Memory B cell (primary cell): ENCODE measurements around the gene GRIN2C.
A peak's percentile ranks its signal among the peaks of the same experiment; 100 is the strongest.
"Not testable (repeated sequence)": the region's sequence is repeated elsewhere in the genome, so short reads cannot be mapped to it uniquely, and the experiment has no call there.

Experiments used
- ATAC-seq: fragments of 150-1000 bp; cut with Tn5 transposase; 2 replicates; pipeline ENCODE4 v1.10.0; 2021; ENCODE audit warnings: low read depth, mild to moderate bottlenecking, moderate library complexity
- DNase-seq, 2 donors: peaks; one replicate each; pipeline ENCODE4 v3.0.0; 2022; ENCODE audit warnings: low spot score in 2 of 2
- H3K27ac Mint-ChIP-seq: one replicate; pipeline ENCODE4 v1.8.0; 2022; ENCODE audit warnings: mild to moderate bottlenecking, moderate library complexity, mixed read lengths
- H3K27me3 Mint-ChIP-seq: one replicate; pipeline ENCODE4 v1.8.0; 2022; ENCODE audit warnings: mixed read lengths
- H3K36me3 Mint-ChIP-seq: one replicate; pipeline ENCODE4 v1.8.0; 2022; ENCODE audit warnings: mild to moderate bottlenecking, mixed read lengths
- H3K4me1 Mint-ChIP-seq: one replicate; pipeline ENCODE4 v1.8.0; 2022; ENCODE audit warnings: mixed read lengths
- H3K4me3 Mint-ChIP-seq: one replicate; pipeline ENCODE4 v1.8.0; 2022; ENCODE audit warnings: mild to moderate bottlenecking, moderate library complexity, mixed read lengths
- H3K9me3 Mint-ChIP-seq: one replicate; pipeline ENCODE4 v1.8.0; 2022; ENCODE audit warnings: mixed read lengths

GRIN2C gene

DNA sequence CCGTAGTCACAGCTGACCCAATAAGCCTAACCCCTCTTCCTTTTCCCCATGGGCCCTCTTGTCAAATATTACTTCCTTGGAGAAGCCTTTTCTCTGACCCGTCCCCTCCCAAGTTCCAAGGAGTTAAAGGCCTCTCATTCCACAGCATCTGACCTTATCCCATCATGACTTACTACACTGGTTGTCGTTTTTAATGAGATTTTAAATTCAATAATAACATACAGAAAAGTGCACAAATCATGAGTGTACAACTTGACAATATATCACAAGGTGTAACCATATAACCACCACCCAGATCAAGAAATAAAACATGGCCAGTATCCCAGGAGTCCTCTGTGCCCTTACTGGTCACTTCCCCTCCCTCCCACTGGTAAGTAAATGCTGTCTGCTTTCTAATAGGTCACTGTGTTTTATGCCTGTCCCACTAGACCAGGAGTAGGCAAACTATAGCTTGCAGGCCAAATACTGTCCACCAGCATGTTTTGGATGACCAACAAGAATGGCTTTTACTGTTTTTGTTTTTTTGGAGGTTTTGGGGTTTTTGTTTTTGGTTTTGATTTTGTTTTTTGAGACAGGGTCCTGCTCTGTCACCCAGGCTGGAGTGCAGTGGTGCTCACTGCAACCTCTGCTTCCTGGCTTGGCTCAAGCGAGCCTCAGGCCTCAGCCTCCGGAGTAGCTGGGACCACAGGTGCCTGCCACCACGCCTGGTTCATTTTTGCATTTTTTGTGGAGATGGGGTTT lies 14.4 kb upstream of the GRIN2C start:
- no peak for DNase-seq
- Mint-ChIP-seq H3K27me3 (no peaks in the 10 kb centered on the region), H3K4me1 (peaks cover 16% of the 10 kb centered on the region), H3K36me3 (no peaks in the 10 kb centered on the region), H3K9me3 (no peaks in the 10 kb centered on the region), H3K4me3 (peak overlapping the region; percentile 92), H3K27ac (peak overlapping the region; percentile 95)
- no peak for ATAC-seq

DNA sequence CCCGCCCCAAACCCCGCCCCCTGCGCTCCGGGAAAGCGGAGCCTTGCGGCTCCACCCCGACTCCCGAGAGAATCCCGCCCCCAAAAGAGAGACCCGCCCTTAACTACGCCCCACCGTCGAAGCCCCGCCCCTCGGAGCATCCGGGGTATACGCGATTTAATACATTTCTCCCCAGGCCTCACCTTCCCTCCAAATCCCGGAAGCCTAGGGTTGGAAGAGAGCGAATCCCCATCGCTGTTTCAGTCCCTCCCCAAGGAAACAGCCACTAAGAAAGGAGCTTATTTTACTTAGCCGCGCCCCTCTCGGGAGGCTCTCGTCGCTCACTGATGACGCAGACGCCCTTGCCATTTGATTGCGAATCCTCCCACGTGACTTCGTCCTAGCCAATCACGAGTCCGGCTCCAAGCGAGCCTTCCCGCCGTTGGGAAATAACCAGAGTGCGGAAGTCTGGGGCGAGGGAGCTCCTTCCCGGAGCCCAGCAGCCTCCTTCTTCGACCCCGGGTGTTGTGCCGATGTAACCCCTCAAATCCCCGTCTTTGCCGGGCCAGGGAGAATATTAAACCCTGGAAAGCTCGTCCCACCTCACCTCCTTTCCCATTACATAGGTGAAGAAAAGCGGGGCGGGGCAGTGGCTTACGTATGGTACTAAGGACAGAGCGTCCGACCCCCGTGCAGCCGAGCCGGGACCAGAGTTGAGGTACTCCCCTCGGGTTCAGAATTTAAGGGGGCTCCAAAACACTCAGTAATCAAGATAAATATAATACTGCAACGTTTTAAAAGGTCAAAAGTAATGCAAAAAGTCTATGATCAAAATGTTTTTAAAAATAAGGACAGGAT lies 13.6 kb upstream of the GRIN2C start:
- Mint-ChIP-seq H3K27ac (peak overlapping the region; percentile 95), H3K9me3 (no peaks in the 10 kb centered on the region), H3K4me1 (peaks cover 16% of the 10 kb centered on the region), H3K36me3 (no peaks in the 10 kb centered on the region), H3K27me3 (no peaks in the 10 kb centered on the region), H3K4me3 (peak overlapping the region; percentile 92)
- peak; percentile 90 for ATAC-seq
- DNase-seq = peak; percentile 94 to 96

GRCh38 chr17:74872313-74873036 lies 12.8 kb upstream of the GRIN2C start, which contains the start of gene FDXR:
Gene FDXR, minus strand, starts transcription at chr17:74872994. Its CDS starts 50 bp downstream, at chr17:74872944.
- Mint-ChIP-seq H3K27ac (peak within 1 kb of the TSS; percentile 95), H3K4me1 (peaks cover 16% of the 10 kb centered on the region), H3K9me3 (no peaks in the 10 kb centered on the region), H3K27me3 (no peaks in the 10 kb centered on the region), H3K36me3 (no peaks in the 10 kb centered on the region), H3K4me3 (peak within 1 kb of the TSS; percentile 92)
- ATAC-seq (no peak), DNase-seq (no peak)

DNA sequence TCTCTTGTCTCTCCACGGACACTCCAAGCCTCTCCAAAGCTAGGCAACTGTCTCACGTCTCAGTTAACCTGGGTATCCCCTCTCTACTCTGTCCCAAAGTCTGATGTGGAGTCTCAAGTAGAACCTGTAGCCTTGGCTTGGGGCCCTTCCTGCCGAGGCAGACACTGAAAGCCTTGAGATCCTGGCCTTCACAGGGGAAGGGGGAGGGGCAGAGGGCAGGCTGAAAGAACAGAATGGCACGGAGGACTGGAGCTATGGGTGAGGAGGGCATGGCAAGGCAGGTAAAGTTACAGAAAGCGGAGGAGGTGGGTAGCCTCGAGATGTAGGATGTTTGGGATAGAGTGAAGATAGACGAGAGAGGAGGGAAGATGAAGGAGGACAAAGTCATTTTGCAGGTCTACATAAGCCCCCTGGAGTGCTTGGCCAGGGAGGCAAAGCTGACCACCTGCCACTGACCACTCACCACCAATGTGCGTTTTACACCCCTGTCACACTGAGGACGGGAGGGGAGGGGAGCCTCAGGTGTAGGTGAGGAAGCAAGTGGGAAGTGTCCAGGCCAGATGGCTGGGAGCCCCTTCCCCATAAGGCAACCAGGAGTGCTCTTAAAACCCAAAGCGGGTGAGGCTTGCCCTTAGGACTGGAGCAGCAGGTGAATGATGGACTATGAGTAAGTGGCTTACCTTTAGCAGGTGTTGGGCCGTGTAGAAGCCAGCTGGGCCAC lies 11.8 kb upstream of the GRIN2C start:
- H3K4me1 Mint-ChIP-seq = peaks cover 16% of the 10 kb centered on the region
- ATAC-seq (no peak), DNase-seq (no peak)
- no peak overlapping the region for H3K27ac Mint-ChIP-seq
- H3K9me3 Mint-ChIP-seq = no peaks in the 10 kb centered on the region
- H3K4me3 Mint-ChIP-seq = peak overlapping the region; percentile 92
- H3K27me3 Mint-ChIP-seq = no peaks in the 10 kb centered on the region
- no peaks in the 10 kb centered on the region for H3K36me3 Mint-ChIP-seq

GRCh38 chr17:74870512-74870911 lies 10.8 kb upstream of the GRIN2C start:
- ATAC-seq (no peak), DNase-seq (no peak)
- Mint-ChIP-seq H3K27ac (no peak overlapping the region), H3K4me1 (peaks cover 16% of the 10 kb centered on the region), H3K36me3 (no peaks in the 10 kb centered on the region), H3K27me3 (no peaks in the 10 kb centered on the region), H3K9me3 (no peaks in the 10 kb centered on the region), H3K4me3 (no peak overlapping the region)

- not testable (repeated sequence) for DNase-seq, ATAC-seq, H3K27ac Mint-ChIP-seq, H3K4me3 Mint-ChIP-seq, H3K27me3 Mint-ChIP-seq, H3K36me3 Mint-ChIP-seq, H3K9me3 Mint-ChIP-seq
- H3K4me1 Mint-ChIP-seq = peaks cover 16% of the 10 kb centered on the region
Observed at GRCh38 chr17:74870028-74870427, 10.3 kb upstream of the GRIN2C start.

DNA sequence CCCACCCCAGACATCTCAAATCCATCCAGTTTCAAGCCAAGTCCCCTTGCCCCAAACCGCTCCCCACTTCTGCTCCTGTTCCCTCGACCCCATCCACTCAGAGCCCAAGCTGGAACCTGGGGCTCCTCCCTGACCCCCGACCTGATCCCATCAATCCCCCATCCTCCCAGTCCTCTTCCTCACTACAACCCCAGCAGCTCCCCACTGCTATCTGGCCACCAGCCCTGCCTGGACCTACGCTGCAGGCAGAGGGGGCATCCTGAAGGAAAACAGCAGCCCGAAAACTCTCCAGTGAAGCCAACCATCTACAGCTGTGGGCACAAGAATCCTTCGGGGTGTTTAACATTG lies 9.2 kb upstream of the GRIN2C start:
- H3K9me3 Mint-ChIP-seq = no peaks in the 10 kb centered on the region
- ATAC-seq (no peak), DNase-seq (no peak)
- no peaks in the 10 kb centered on the region for H3K27me3 Mint-ChIP-seq
- no peak overlapping the region for H3K4me3 Mint-ChIP-seq
- no peaks in the 10 kb centered on the region for H3K36me3 Mint-ChIP-seq
- no peak overlapping the region for H3K27ac Mint-ChIP-seq
- H3K4me1 Mint-ChIP-seq = peaks cover 14% of the 10 kb centered on the region

DNA sequence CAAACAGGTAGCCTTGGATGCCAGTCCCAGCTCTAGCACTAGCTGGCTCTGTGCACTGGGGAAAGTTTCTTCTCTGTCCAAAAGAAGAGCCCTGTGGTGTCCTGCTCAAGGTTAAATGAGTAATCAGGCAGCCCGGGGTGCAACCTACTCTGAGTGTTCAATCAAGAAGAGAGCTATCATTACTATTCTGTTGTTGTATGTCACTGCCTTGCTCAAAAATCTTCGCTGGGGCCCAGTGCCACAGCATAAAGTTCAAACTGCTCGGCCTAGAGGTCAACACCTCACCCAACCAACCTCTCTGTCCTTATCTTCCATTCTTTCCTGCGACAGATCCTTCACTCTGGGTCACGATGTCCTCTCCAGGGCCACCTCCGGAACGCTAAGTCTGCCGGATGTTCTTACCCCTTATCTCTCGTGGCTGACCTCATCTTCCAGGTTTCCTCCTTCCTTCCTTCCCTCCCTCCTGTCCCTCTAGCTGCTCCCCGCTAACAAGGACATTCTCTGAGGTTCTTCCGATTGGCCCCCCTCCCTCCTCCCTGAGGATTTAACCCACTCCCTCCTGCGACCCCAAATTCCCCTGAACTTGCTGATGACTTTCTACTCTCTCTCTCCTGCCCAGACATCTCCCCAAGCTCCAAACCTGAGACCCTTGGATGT lies 8.7 kb upstream of the GRIN2C start:
- no peaks in the 10 kb centered on the region for H3K27me3 Mint-ChIP-seq
- ATAC-seq (no peak), DNase-seq (no peak)
- H3K4me3 Mint-ChIP-seq = no peak overlapping the region
- no peaks in the 10 kb centered on the region for H3K9me3 Mint-ChIP-seq
- peaks cover 12% of the 10 kb centered on the region for H3K4me1 Mint-ChIP-seq
- H3K36me3 Mint-ChIP-seq = peaks cover 2% of the 10 kb centered on the region
- no peak overlapping the region for H3K27ac Mint-ChIP-seq

DNA sequence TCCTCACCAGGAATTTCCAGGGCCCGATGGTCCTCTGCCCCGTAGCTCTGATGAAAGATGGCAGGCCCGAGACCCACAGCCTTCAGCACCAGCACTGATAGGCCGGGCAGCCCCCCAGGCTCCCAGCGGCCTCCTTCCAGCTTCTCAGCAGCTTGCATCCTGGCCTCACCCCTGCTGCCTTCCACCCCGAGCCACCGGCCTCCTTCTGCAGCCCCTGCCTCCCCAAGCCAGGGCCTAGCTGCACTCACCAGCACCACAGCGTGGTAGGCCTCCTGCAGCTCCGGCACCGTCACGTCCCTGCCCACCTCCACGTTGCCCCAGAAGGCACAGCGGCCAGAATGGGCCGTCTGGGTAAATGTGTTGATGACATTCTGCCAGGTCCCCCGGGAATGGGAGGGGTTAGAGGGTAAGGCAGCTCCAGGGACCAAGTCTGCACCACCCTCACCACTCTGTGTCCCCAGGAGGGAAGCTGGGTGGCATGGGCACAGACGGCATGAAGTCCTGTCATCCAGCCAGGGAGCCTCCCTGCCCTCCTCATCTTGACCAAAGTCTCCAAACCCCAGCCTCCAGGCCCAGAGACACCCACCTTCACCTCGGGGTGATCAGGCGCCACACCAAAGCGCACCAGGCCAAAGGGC lies 6.6 kb upstream of the GRIN2C start:
- peaks cover 2% of the 10 kb centered on the region for H3K36me3 Mint-ChIP-seq
- H3K4me3 Mint-ChIP-seq = no peak overlapping the region
- H3K4me1 Mint-ChIP-seq = peaks cover 6% of the 10 kb centered on the region
- H3K27ac Mint-ChIP-seq = no peak overlapping the region
- ATAC-seq (no peak), DNase-seq (no peak)
- peaks cover 5% of the 10 kb centered on the region for H3K27me3 Mint-ChIP-seq
- H3K9me3 Mint-ChIP-seq = no peaks in the 10 kb centered on the region

- no peak overlapping the region for H3K4me3 Mint-ChIP-seq
- DNase-seq (no peak), ATAC-seq (no peak)
- peaks cover 2% of the 10 kb centered on the region for H3K36me3 Mint-ChIP-seq
- peaks cover 5% of the 10 kb centered on the region for H3K4me1 Mint-ChIP-seq
- no peak overlapping the region for H3K27ac Mint-ChIP-seq
- no peaks in the 10 kb centered on the region for H3K9me3 Mint-ChIP-seq
- H3K27me3 Mint-ChIP-seq = peaks cover 7% of the 10 kb centered on the region
Observed at GRCh38 chr17:74865504-74866197, 6.0 kb upstream of the GRIN2C start.

DNA sequence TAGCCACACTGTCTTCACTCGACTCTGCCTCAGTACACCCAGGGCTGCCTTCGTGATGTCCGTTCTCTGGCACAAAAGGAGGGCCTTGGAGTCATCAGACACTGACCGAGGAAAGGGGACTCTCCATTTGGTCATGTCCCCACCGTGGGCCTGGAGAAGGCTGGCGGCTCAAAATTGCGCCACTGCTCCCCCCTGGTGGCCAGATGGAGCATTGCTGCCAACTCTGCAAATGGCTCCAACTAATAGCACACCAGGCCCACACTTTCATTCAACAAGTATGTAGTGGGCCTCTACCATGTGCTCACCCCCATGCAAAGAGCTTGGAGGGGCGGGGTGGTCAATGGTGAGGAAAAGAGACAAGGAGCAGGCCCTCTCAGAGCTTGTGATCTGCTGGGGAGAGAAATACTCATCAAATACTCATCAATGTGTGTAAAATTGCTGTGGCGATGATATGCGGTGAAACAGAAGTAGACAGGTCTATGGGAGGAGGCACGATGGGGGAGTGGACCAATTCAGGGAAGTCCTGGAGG lies 5.2 kb upstream of the GRIN2C start:
- H3K4me1 Mint-ChIP-seq = peaks cover 5% of the 10 kb centered on the region
- peaks cover 2% of the 10 kb centered on the region for H3K36me3 Mint-ChIP-seq
- no peak overlapping the region for H3K4me3 Mint-ChIP-seq
- H3K9me3 Mint-ChIP-seq = no peaks in the 10 kb centered on the region
- ATAC-seq = peak; percentile 62
- peaks cover 7% of the 10 kb centered on the region for H3K27me3 Mint-ChIP-seq
- DNase-seq = peak; percentile 73 to 80
- H3K27ac Mint-ChIP-seq = no peak overlapping the region

- DNase-seq (no peak), ATAC-seq (no peak)
- Mint-ChIP-seq H3K9me3 (no peaks in the 10 kb centered on the region), H3K36me3 (peaks cover 2% of the 10 kb centered on the region), H3K27me3 (peaks cover 7% of the 10 kb centered on the region), H3K4me1 (peaks cover 4% of the 10 kb centered on the region), H3K27ac (no peak overlapping the region), H3K4me3 (no peak overlapping the region)
Observed at GRCh38 chr17:74864297-74864865, 4.7 kb upstream of the GRIN2C start.
